GM21717 (cell line): ENCODE measurements around the gene SMIM33.
A peak's percentile ranks its signal among the peaks of the same experiment; 100 is the strongest.
"Not testable (repeated sequence)": the region's sequence is repeated elsewhere in the genome, so short reads cannot be mapped to it uniquely, and the experiment has no call there.

ENCODE experiments used
- ATAC-seq: cut with Tn5 transposase; IDR thresholded peaks from one replicate; pipeline ENCODE4 v1.9.1; 2021; ENCODE audit warnings: mild to moderate bottlenecking, moderate library complexity; ENCODE audit not compliant: unreplicated experiment

The SMIM33 gene

GRCh38 chr5:139456776-139457175 lies 14.0 kb upstream of the SMIM33 start:
- no peak for ATAC-seq

GRCh38 chr5:139457241-139457640 lies 13.6 kb upstream of the SMIM33 start:
- ATAC-seq = no peak

GRCh38 chr5:139457653-139458306 lies 13.0 kb upstream of the SMIM33 start:
- ATAC-seq = no peak

DNA sequence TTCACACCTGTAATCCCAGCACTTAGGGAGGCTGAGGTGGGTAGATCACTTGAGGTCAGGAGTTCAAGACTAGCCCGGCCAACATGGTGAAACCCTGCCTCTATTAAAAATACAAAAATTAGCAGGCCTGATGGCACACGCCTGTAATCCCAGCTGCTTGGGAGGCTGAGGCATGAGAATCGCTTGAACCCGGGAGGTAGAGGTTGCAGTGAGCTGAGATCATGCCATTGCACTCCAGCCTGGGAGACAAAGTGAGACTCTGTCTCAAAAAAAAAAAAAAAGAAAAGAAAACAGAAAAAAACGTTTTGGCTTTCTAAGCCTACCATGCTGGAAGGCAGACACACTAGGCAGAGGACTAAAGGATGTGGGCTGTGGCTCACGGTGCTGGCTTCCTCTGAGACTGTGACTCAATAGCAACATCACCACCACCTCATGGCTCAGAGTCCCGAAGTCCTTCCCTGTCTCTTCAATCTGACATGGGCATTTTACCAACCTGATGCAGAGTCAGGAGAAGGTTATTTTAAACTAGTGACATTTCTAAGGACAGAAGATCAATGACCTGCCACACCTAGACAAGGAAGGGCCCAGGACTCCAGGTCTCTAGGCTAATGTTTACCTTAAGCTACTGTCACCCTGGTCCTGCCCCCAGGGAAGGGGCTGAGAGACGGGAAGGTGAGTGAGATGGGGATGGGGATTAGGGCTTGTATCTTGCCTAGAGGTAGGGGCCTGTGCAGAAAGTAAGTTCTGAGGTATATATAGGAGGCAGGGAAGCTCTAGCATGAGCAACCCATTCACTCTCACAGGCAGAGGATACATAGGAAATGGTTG lies 12.0 kb upstream of the SMIM33 start:
- peak; percentile 57 for ATAC-seq

GRCh38 chr5:139459451-139459934 lies 11.3 kb upstream of the SMIM33 start:
- ATAC-seq = no peak

DNA sequence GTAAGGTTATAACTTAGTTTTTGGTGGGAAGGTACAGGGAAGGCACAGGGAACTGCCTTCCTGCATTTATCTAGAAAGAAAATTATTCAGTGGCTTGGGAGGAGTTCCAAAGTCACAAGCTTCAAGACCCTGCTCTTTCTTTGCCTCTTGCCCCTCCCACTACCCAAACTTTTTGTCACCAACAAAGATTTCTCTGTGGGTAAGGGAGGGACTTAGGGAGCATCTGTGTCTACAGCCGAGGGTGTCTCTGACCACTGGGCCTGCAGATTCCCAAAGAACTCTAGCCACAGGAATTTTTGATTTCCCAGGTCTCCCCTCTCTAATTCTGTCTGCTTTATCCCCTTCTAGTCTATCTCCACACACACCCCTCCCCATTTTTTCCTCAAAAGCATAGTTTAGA lies 10.3 kb upstream of the SMIM33 start:
- ATAC-seq = no peak

DNA sequence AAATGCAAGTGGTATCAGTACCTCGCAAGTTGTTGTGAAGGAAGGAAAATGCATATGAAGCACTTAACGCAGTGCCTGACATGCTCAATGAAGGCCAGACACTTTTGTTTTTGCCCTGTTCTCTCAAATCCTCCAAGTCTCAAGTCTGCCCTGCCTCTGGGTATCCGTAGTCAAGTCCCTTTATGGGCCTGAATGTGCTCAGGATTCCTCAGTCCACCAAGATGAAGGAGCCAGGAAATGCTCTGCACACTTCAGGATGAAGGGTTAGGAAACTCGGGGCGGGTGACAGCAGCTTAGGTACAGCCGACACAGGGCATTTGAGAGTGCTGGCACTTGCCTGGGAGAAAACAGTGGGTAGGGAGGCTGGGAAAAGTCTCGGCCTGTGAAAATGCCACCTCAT lies 9.6 kb upstream of the SMIM33 start:
- no peak for ATAC-seq

- ATAC-seq = no peak
Measured at GRCh38 chr5:139461698-139462097, 9.1 kb upstream of the SMIM33 start.

- no peak for ATAC-seq
Measured at GRCh38 chr5:139462586-139463276, 8.1 kb upstream of the SMIM33 start, which contains the start of gene ECSCR. ECSCR (minus strand) TSS chr5:139462743; CDS start chr5:139462670, 73 bp downstream.

GRCh38 chr5:139468421-139468931 lies 2.3 kb upstream of the SMIM33 start:
- ATAC-seq = no peak

GRCh38 chr5:139472386-139473030 lies 1.7 kb downstream of the SMIM33 start:
- no peak for ATAC-seq

DNA sequence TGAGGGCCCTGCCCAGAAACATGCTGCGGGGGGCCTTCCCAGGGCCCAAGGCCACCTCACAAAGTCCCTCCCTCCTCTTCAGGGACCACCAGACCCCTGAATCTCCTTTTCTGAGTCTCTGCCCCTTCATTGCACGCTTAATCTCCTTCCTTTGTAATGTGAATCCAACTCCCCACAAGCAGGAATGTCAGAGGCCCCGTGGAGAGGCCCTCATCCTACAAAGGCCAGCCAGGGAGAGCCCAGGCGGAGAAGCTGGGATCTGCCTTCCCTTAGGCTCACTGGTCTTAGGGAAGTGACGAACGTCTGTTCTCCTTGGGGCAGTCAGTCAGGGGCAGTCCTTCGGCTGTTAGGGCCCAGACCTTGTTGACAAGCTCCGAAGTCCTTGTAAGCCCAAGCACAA lies 2.3 kb downstream of the SMIM33 start:
- no peak for ATAC-seq

DNA sequence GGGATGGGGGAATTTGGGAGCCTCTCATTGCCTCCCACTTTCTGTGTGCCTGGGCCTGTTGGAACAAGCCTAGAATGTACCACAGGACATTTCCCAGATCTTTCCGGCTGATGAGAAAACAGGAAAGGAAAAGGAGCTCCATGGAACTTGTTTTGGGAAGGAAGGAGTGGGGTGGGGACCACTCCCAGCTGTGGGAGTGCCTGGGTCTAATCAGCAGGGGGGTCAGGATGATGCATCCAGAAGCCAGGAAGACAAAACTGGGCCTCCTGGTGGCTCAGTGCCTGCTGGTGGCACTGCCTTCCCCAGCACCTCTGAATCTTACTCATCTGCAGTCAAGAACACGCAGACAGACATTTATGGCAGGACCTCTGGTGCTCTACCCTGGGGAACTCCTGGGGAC lies 2.8 kb downstream of the SMIM33 start:
- no peak for ATAC-seq

DNA sequence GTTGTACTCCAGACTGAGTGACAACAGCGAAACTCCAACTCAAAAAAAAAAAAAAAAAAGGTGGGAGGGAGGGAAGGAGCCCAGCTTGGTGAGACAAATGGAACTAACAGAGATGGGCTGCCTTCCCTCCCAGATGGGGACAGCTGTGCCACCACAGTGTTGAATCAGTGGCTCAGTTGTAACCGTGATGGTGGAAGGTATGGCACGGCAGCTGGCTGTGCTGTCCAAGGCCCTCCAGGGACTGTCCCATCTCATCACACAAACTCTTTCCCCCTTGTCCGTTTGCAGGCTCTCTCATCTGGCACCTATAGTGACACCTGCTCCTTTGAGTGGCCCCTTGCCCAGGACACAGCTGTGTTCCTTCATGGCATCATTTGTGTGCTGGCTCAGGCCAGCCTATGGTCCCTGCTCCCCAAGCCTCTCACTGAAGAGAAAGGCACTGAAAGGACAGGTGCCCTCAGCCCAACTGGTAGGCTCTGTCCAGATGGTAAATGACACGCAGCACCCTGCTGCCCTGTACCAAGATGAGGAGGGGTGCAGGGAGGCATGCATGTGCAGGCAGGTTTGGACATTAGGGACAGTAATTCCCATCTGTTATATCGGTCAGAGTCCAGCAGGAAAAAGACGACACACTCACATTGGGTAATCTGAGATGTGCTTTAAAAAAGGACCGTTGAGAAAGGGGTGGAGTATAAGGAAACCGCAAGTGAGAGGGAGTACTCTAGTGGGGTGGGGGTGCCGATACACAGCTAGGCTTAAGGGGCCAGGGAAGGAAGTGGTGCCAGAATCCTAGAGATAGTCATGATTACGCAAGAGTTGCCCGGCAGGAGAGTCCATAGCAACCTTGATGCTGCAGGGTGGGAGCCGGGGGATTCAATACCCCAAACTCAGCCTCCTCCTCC lies 4.3 kb downstream of the SMIM33 start:
- ATAC-seq = no peak

DNA sequence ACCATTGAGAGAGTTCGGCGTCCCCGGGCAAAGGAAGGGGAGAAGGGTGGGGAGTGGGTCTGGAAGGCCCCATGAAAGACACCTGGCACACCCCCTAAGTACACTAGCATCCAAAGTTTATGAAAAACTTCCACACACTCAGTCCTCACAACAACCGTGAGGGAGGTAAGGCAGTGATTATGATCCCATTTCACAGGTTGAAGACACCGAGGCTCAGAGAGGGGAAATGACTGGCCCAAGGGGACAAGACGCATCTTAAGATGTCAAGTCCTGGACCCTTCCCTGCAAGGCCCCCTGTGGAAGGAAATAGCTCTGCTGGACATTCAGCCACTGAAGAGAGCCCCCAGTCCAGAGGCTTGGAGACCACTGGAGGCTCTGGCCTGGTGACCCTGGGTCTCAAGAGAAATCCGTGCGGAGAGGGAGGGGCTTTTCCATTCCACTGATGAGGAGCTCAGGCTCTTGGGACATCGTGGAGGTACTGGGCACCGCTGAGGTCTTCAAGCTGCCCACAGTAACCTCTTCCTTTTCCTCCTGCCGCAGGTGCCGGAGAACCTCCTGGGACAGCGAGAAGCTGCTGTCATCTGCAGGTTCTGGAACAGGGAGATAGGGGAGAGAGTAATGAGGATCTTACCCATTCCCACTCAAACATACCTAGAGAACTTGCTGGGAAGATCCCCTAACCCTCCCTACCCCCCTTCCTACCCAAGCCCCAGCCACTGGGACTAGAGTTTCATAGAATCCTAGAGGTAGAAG lies 5.2 kb downstream of the SMIM33 start:
- ATAC-seq = no peak

GRCh38 chr5:139478657-139479423 lies 8.0 kb downstream of the SMIM33 start:
- ATAC-seq = not testable (repeated sequence)

DNA sequence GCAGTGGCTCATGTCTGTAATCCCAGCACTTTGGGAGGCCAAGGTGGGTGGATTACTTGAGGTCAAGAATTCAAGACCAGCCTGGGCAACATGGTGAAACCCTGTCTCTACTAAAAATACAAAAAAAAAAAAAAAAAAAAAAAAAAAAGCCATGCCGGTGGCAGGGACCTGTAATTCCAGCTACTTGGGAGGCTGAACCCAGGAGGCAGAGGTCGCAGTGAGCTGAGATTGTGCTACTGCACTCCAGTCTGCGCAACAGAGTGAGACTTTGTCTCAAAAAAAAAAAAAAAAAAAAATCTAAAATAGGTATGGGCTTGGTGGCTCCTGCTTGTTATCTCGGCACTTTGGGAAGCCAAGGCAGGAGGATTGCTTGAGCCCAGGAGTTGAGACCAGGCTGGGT lies 8.9 kb downstream of the SMIM33 start:
- not testable (repeated sequence) for ATAC-seq

GRCh38 chr5:139481122-139481533 lies 10.3 kb downstream of the SMIM33 start:
- ATAC-seq = no peak
